Calu3 (cell line): Measurements from ENCODE around the gene CACTIN. TPM values are rescaled to one million over a fixed set of nuclear protein-coding genes. Genes with fewer than 3 reads are reported as not detected.

Experiments used
- BruUV-seq: library from RNA; stranded (reverse); fragments of 400-500 nt; replicated peaks from 2 replicates; lab custom pipeline; 2021; lab: Mats Ljungman, UMichigan
- CTCF ChIA-PET: fragments of 300-600 bp; sonication (Branson Sonifier 250); formaldehyde crosslinking; loops from one replicate; lab custom pipeline; 2022; ENCODE audit warnings: antibody characterized with exemption; lab: Charles Lee
- DNase-seq: peaks from one replicate; pipeline ENCODE4 v3.0.0; 2022
- H3K27ac Mint-ChIP-seq: one replicate; pipeline ENCODE4 v1.8.0; 2022; ENCODE audit warnings: mixed read lengths; ENCODE audit not compliant: unreplicated experiment
- H3K27me3 Mint-ChIP-seq: one replicate; pipeline ENCODE4 v1.8.0; 2022; ENCODE audit warnings: mixed read lengths; ENCODE audit not compliant: unreplicated experiment
- H3K36me3 Mint-ChIP-seq: one replicate; pipeline ENCODE4 v1.8.0; 2022; ENCODE audit warnings: mild to moderate bottlenecking, moderate library complexity, mixed read lengths; ENCODE audit not compliant: insufficient read depth, unreplicated experiment
- H3K4me1 Mint-ChIP-seq: one replicate; pipeline ENCODE4 v1.8.0; 2022; ENCODE audit warnings: mild to moderate bottlenecking, low read depth, mixed read lengths; ENCODE audit not compliant: unreplicated experiment
- H3K4me3 Mint-ChIP-seq: one replicate; pipeline ENCODE4 v1.8.0; 2022; ENCODE audit warnings: mild to moderate bottlenecking, low read depth, moderate library complexity, mixed read lengths; ENCODE audit not compliant: unreplicated experiment
- H3K9me3 Mint-ChIP-seq: one replicate; pipeline ENCODE4 v1.8.0; 2022; ENCODE audit warnings: low read depth, mixed read lengths; ENCODE audit not compliant: unreplicated experiment
- intact Hi-C: fragments of 100-400 bp; cut with micrococcal nuclease; formaldehyde crosslinking; loops from one replicate; pipeline ENCODE4 v1.10.0; 2022; ENCODE audit not compliant: unreplicated experiment
- total RNA-seq: library from RNA; stranded (reverse); gene quantifications from 2 replicates; pipeline ENCODE4 v1.2.3, GENCODE V29; 2022
- TF ChIP-seq, protein P1 (sequence below): fragments of 200-600 bp; IDR thresholded peaks from one replicate; pipeline ENCODE4 v1.8.0; 2022; ENCODE audit warnings: antibody characterized with exemption; ENCODE audit not compliant: unreplicated experiment

Gene CACTIN
- total RNA-seq, 1 experiment from 2014 or later = 21.4 TPM

DNA sequence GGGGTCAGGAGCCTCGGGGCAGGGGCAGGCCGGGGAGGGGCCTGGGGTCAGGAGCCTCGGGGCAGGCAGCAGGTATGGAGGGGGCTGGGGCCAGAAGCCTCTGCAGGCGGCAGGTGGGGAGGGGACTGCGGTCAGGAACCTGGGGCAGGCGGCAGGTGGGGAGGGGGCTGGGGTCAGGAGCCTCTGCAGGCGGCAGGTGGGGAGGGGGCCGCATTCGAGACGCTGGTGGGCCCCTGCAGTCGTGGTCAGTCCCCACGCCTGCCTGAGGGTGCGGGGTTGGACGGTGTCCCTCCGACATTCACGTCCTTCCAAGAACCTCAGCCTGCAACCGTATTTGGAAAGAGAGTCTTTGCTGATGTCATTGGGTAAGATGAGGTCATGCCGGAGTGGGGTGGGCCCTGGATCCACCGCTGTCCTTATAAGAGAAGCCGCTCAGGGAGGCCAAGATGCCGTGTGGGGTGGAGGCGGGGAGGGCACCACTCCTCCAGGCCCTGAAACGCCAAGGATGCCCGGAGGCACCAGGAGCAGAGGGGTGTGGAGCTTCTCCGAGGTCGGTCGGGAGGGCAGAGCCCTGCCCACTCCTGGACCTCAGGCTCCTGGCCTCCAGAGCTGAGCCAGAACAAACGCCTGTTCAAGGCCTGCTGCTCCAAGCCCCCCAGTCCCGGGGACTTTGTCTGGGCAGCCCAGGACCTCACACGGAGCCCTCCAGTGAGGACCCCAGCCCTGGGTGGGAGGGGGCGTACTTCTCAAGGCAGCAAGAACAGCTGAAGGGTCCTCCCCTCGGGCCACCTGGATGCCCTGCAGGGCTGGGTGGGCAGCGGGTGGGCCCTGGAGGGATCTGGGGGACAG, 43.6 kb upstream of the CACTIN start:
- H3K27me3 Mint-ChIP-seq = no peaks in the 10 kb centered on the region
- no peaks in the 10 kb centered on the region for H3K9me3 Mint-ChIP-seq
- TF ChIP-seq, protein P1, sequence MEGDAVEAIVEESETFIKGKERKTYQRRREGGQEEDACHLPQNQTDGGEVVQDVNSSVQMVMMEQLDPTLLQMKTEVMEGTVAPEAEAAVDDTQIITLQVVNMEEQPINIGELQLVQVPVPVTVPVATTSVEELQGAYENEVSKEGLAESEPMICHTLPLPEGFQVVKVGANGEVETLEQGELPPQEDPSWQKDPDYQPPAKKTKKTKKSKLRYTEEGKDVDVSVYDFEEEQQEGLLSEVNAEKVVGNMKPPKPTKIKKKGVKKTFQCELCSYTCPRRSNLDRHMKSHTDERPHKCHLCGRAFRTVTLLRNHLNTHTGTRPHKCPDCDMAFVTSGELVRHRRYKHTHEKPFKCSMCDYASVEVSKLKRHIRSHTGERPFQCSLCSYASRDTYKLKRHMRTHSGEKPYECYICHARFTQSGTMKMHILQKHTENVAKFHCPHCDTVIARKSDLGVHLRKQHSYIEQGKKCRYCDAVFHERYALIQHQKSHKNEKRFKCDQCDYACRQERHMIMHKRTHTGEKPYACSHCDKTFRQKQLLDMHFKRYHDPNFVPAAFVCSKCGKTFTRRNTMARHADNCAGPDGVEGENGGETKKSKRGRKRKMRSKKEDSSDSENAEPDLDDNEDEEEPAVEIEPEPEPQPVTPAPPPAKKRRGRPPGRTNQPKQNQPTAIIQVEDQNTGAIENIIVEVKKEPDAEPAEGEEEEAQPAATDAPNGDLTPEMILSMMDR = no peak
- CTCF ChIA-PET = no interaction called here
- no peaks in the 10 kb centered on the region for H3K4me1 Mint-ChIP-seq
- intact Hi-C loops = no loop called here
- H3K27ac Mint-ChIP-seq = no peak overlapping the region
- no TSS peak for BruUV-seq
- H3K36me3 Mint-ChIP-seq = no peaks in the 10 kb centered on the region
- no peak overlapping the region for H3K4me3 Mint-ChIP-seq
- DNase-seq = no peak

DNA sequence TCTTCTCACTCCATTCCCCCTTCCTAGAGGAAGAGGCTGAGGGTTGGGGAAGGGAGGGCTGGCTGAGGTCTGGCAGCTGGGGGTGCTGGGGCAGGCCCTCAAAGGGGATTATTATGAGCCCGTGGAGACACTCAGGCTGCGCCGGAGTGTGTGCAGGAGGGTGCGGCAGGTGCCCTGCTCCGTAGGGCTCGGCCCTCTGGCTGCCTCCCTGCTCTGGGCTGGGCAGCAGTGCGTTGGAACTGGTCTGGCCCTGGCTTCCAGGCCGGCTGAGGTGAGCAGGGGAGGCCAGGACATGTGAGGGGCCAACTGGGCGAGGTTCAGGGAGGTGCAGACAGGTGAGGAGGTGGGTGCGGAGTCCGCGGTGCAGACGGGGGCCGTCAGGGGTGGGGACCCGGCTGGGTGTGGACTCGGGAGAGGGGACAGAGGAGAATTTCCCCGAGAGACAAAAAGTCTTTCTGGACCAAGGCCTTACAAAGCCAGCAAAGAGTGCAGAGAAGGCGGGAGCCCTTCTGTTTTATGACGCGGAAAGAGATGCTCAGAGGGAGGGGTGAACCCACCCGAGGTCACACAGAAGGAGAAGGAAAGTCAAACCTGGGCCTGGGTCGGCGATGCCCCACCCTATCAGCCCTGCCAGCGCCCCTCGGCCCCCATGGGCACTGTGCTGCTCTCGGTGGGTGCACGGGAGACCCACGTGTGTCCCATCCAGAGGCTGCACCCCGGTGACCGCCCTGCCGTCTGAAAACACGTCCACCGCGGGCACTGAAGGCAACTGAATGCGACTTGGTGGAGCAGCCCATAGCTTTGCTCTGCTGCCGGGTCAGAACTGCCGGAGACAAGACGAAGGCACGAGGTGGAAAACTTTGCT, 42.7 kb upstream of the CACTIN start:
- Mint-ChIP-seq H3K27ac (no peak overlapping the region), H3K4me3 (no peak overlapping the region), H3K36me3 (peaks cover 4% of the 10 kb centered on the region), H3K4me1 (no peaks in the 10 kb centered on the region), H3K9me3 (no peaks in the 10 kb centered on the region), H3K27me3 (no peaks in the 10 kb centered on the region)
- CTCF ChIA-PET = no interaction called here
- BruUV-seq = no TSS peak
- TF ChIP-seq, protein P1 = no peak
- no peak for DNase-seq
- intact Hi-C loops = no loop called here

DNA sequence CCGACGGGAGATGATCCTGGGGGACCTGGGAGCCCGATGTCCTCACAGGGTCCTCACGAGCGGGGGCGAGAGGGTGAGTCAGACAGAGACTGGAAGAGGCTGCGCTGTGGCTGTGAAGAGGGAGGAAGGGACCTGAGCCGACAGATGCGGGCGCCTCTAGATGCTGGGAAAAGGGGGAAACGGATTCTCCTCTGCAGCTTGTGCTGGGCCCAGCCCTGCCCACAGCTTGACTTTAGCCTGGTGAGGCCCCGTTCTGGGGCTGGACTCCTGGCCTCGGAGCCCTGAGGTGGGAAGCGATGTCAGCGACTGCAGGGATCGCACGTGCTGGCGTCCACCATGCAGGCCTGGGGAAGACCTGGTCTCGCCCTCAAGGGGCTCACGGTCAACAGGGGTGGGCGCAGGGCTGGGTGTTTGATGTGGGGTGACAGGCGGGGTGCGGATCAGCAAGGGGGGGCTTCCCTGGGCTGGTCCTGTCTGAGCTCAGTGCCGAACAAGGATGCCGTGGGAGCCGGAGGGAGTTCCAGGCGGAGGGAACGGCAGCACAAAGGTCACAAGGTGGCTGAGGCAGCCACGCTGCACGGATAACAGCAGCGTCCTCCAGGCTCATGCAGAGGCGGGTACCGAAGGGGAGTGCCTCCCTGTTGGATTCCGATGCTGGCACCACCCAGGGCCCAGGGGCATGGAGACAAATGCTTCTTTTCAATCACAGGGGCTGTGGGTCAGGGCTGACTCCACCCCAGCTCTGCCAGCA, 41.9 kb upstream of the CACTIN start:
- no peaks in the 10 kb centered on the region for H3K9me3 Mint-ChIP-seq
- DNase-seq = no peak
- BruUV-seq = no TSS peak
- no peak overlapping the region for H3K27ac Mint-ChIP-seq
- peaks cover 4% of the 10 kb centered on the region for H3K36me3 Mint-ChIP-seq
- CTCF ChIA-PET = interaction anchor here (0.5 kb wide), 1 partner anchor 540 kb away, joined by 6 read pairs; no protein-coding TSS in a partner anchor
- H3K4me3 Mint-ChIP-seq = no peak overlapping the region
- intact Hi-C loops = no loop called here
- H3K27me3 Mint-ChIP-seq = no peaks in the 10 kb centered on the region
- TF ChIP-seq, protein P1 = no peak
- no peaks in the 10 kb centered on the region for H3K4me1 Mint-ChIP-seq

DNA sequence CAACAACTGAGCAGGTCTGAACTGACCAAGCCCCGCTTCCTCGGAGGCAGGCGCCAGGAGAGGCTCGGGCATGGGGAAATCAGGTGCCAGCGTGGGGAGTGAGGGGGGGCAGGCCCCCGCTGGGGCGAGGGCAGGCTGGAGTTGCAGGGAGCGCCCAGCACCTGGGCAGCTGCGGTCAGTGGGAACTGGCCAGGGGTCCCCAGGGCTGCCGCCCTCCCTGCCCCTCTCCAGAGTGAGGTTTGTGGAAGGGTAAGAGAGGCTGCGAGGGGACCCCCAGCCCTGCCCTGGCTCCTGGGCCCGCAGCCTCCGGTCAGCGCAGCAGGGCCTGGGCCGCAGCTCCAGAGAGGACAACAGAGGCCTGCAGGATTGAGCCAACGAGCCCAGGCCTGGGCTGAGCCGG, 41.2 kb upstream of the CACTIN start:
- Mint-ChIP-seq H3K27me3 (no peaks in the 10 kb centered on the region), H3K36me3 (peaks cover 4% of the 10 kb centered on the region), H3K9me3 (no peaks in the 10 kb centered on the region), H3K4me3 (no peak overlapping the region), H3K27ac (no peak overlapping the region), H3K4me1 (no peaks in the 10 kb centered on the region)
- DNase-seq = no peak
- no TSS peak for BruUV-seq
- TF ChIP-seq, protein P1 = no peak
- CTCF ChIA-PET = interaction anchor here (0.5 kb wide), 1 partner anchor 541 kb away, joined by 6 read pairs; no protein-coding TSS in a partner anchor
- intact Hi-C loops = no loop called here
